ENCODE measurements around the gene C1orf122. TPM values are rescaled to one million over a fixed set of nuclear protein-coding genes. Genes with fewer than 3 reads are reported as not detected.

The C1orf122 gene
- total RNA-seq, 2 experiments from 2014 or later: 26.0 to 29.7 TPM

DNA sequence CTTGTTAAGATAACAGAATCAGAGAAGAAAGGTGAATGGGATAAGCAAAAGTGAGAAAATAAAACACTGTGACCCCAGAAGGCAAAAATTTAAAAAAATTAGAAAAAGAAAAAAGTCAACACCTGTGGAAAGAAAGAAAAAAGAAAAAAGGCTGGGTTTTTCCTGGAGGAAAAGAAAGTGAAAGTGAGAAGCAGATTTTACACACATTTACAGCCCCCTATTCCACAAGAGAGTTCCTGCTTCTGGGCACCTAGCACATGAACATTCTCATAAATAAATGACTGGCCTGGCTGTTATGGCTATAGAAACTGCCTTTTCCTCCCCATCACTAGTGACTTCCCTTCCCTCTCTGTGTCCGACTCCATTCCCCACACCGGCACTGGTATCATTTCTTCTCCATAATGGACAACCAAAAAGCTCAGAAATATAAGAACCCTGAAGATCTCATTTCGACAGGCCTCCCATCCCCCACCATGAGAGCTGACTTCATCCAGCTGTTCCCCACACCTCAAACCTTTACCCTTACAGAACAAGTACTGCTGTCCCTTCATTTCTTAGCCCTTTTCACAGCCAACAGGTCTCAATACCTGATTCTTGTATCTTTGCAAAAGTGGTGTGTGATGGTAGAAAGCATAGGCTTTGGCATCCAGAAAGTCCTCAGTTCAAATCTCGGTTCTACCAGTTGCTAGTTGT is 39.2 kb downstream of the C1orf122 start:
- BruUV-seq (replicated peaks): no TSS peak
- DNase-seq (ENCODE audit: low spot score): no peak
- TF ChIP-seq, protein P1, sequence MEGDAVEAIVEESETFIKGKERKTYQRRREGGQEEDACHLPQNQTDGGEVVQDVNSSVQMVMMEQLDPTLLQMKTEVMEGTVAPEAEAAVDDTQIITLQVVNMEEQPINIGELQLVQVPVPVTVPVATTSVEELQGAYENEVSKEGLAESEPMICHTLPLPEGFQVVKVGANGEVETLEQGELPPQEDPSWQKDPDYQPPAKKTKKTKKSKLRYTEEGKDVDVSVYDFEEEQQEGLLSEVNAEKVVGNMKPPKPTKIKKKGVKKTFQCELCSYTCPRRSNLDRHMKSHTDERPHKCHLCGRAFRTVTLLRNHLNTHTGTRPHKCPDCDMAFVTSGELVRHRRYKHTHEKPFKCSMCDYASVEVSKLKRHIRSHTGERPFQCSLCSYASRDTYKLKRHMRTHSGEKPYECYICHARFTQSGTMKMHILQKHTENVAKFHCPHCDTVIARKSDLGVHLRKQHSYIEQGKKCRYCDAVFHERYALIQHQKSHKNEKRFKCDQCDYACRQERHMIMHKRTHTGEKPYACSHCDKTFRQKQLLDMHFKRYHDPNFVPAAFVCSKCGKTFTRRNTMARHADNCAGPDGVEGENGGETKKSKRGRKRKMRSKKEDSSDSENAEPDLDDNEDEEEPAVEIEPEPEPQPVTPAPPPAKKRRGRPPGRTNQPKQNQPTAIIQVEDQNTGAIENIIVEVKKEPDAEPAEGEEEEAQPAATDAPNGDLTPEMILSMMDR (conservative IDR thresholded peaks at IDR 0.05; ENCODE audit: low read length): no peak
- TF ChIP-seq EZH2phosphoT487 (IDR thresholded peaks at IDR 0.05; ENCODE audit: borderline replicate concordance, low read depth, low read length): no peak
- no peak overlapping the region for H3K27ac ChIP-seq (ENCODE audit: low read depth, low read length, poor library complexity, severe bottlenecking)
- no peaks in the 10 kb centered on the region for H3K9me3 ChIP-seq (ENCODE audit: low read length)
- H3K9me2 ChIP-seq (ENCODE audit: insufficient read depth, low read length): no peaks in the 10 kb centered on the region
- H4K20me1 ChIP-seq (ENCODE audit: insufficient read depth, low read length): no peaks in the 10 kb centered on the region
- H3K79me2 ChIP-seq (ENCODE audit: insufficient read depth, low read depth, low read length): peaks cover 43% of the 10 kb centered on the region; the same call in 1 of the 2 replicates
- POLR2A ChIA-PET: interaction anchor here (0.6 to 3.4 kb wide), 3 partner anchors 10 to 29 kb away, joined by 4 to 11 read pairs (median 7); partner anchors contain the start of gene MTF1
- intact Hi-C loops (cut with micrococcal nuclease; ENCODE audit: unreplicated experiment): no loop called here
- no peak overlapping the region for H3K4me2 ChIP-seq (ENCODE audit: low read length)
- CTCF ChIA-PET (ENCODE audit: unreplicated experiment): no interaction called here
- H3K4me1 ChIP-seq (ENCODE audit: insufficient read depth, low read length, poor library complexity, severe bottlenecking): peaks cover 16% of the 10 kb centered on the region
- H2AFZ ChIP-seq (ENCODE audit: low read length): no peak overlapping the region
- peaks cover 46% of the 10 kb centered on the region for H3K36me3 ChIP-seq (ENCODE audit: insufficient read depth, low read length)
- H3K4me3 ChIP-seq (ENCODE audit: low read depth, low read length, poor library complexity, severe bottlenecking): no peak overlapping the region

DNA sequence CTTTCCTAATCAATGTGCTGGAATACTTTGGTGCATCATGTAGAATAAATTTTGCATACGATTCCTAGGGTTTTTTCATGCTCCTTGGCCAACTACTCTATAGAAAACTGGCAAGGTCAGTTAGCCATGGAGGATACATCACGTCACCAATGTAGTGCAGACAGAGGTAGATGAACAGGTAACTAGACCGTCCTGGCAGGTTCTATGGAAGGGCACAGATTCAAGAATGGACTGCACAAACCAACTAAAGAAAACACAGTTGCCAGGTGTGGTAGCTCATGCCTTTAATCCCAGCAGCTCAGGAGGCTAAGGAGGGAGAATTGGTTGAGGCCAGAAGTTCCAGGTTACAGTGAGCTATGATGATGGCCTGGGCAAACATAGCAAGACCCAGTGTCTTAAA is 41.9 kb downstream of the C1orf122 start:
- intact Hi-C loops (cut with micrococcal nuclease; ENCODE audit: unreplicated experiment): no loop called here
- ChIA-PET POLR2A (no interaction called here), CTCF (ENCODE audit: unreplicated experiment) (no interaction called here)
- TF ChIP-seq, protein P1 (conservative IDR thresholded peaks at IDR 0.05; ENCODE audit: low read length): no peak
- Histone ChIP-seq H3K27ac (ENCODE audit: low read depth, low read length, poor library complexity, severe bottlenecking) (no peak overlapping the region), H3K4me1 (ENCODE audit: insufficient read depth, low read length, poor library complexity, severe bottlenecking) (peaks cover 23% of the 10 kb centered on the region), H3K9me3 (ENCODE audit: low read length) (no peaks in the 10 kb centered on the region), H3K36me3 (ENCODE audit: insufficient read depth, low read length) (peaks cover 67% of the 10 kb centered on the region), H3K9me2 (ENCODE audit: insufficient read depth, low read length) (no peaks in the 10 kb centered on the region), H3K4me2 (ENCODE audit: low read length) (no peak overlapping the region), H3K4me3 (ENCODE audit: low read depth, low read length, poor library complexity, severe bottlenecking) (no peak overlapping the region), H3K79me2 (ENCODE audit: insufficient read depth, low read depth, low read length) (peaks cover 61% of the 10 kb centered on the region; the same call in 1 of the 2 replicates), H2AFZ (ENCODE audit: low read length) (no peak overlapping the region), H4K20me1 (ENCODE audit: insufficient read depth, low read length) (0 out of 2 replicates have a peak, but pooled peaks cover 3% of the 10 kb centered on the region)
- no peak for DNase-seq (ENCODE audit: low spot score)
- BruUV-seq (replicated peaks): no TSS peak

DNA sequence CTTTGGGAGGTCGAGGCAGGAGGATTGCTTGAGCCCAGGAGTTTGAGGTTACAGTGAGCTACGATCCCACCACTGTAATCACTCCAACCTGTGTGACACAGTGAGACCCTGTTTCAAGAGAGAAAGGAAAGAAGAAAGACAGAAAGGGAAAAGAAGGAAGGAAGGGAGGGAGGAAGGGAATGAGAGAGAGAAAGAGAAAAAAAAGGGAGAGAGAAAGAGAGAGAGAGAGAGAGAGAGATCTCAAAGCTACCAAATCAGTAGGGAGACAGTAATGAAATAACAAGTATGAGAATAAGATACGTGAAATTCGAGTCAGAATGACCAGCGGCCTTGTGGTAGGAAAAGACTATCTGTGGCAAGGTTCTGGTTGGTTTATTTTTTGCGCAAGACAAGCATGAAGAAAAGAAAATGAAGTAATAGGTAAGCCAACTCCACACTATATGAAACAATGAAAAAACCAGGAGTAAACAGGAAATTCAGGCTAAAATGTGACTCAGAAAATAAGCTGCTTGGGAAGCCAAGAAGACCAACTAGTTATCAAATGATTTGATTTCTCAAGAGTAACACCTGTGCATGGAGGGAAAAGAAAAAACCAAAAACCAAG is 42.9 kb downstream of the C1orf122 start:
- Histone ChIP-seq H3K36me3 (ENCODE audit: insufficient read depth, low read length) (peaks cover 66% of the 10 kb centered on the region), H3K9me2 (ENCODE audit: insufficient read depth, low read length) (no peaks in the 10 kb centered on the region), H3K79me2 (ENCODE audit: insufficient read depth, low read depth, low read length) (peaks cover 61% of the 10 kb centered on the region; the same call in 1 of the 2 replicates), H3K27ac (ENCODE audit: low read depth, low read length, poor library complexity, severe bottlenecking) (no peak overlapping the region), H3K4me1 (ENCODE audit: insufficient read depth, low read length, poor library complexity, severe bottlenecking) (peaks cover 23% of the 10 kb centered on the region), H2AFZ (ENCODE audit: low read length) (no peak overlapping the region), H3K4me2 (ENCODE audit: low read length) (no peak overlapping the region), H4K20me1 (ENCODE audit: insufficient read depth, low read length) (0 out of 2 replicates have a peak, but pooled peaks cover 3% of the 10 kb centered on the region), H3K9me3 (ENCODE audit: low read length) (no peaks in the 10 kb centered on the region), H3K4me3 (ENCODE audit: low read depth, low read length, poor library complexity, severe bottlenecking) (no peak overlapping the region)
- ChIA-PET POLR2A (interaction anchor here (0.5 to 1.6 kb wide), 5 partner anchors 9 to 43 kb away, joined by 3 to 9 read pairs (median 3); partner anchors contain the start of genes C1orf122, MTF1 and YRDC), CTCF (ENCODE audit: unreplicated experiment) (interaction anchor here (0.6 to 1.0 kb wide), 2 partner anchors 9 to 219 kb away, joined by 3 to 4 read pairs; no protein-coding TSS in a partner anchor)
- DNase-seq (ENCODE audit: low spot score): no peak
- TF ChIP-seq EZH2phosphoT487 (IDR thresholded peaks at IDR 0.05; ENCODE audit: borderline replicate concordance, low read depth, low read length): no peak
- TF ChIP-seq, protein P1 (conservative IDR thresholded peaks at IDR 0.05; ENCODE audit: low read length): no peak
- no TSS peak for BruUV-seq (replicated peaks)
- intact Hi-C loops (cut with micrococcal nuclease; ENCODE audit: unreplicated experiment): no loop called here

All from OCI-LY7 (cell line).